ENCODE data around the gene SPATA16. TPM values are rescaled to one million over a fixed set of nuclear protein-coding genes. Genes with fewer than 3 reads are reported as not detected.
"Not testable (repeated sequence)": the region's sequence is repeated elsewhere in the genome, so short reads cannot be mapped to it uniquely, and the experiment has no call there.

Gene SPATA16
- not detected for polyA plus RNA-seq (ENCODE audit: insufficient read length)

GRCh38 chr3:173140986-173141385 lies at the start of gene SPATA16:
SPATA16 (minus strand) TSS chr3:173141235; CDS start chr3:173117731, 23,504 bp downstream.
- DNase-seq (ENCODE audit: low read depth) = no peak

GRCh38 chr3:173183022-173183421 lies 42.0 kb upstream of the SPATA16 start:
- not testable (repeated sequence) for DNase-seq (ENCODE audit: low read depth)

GRCh38 chr3:173173652-173174051 lies 32.6 kb upstream of the SPATA16 start:
- DNase-seq (ENCODE audit: low read depth) = no peak

GRCh38 chr3:173159139-173159538 lies 18.1 kb upstream of the SPATA16 start:
- DNase-seq (ENCODE audit: low read depth) = not testable (repeated sequence)

GRCh38 chr3:173156533-173156932 lies 15.5 kb upstream of the SPATA16 start:
- not testable (repeated sequence) for DNase-seq (ENCODE audit: low read depth)

GRCh38 chr3:173153631-173154030 lies 12.6 kb upstream of the SPATA16 start:
- DNase-seq (ENCODE audit: low read depth) = no peak

GRCh38 chr3:173139420-173139819 lies 1.6 kb downstream of the SPATA16 start:
- DNase-seq (ENCODE audit: low read depth) = no peak

- no peak for DNase-seq (ENCODE audit: low read depth)
These were observed 3.0 kb downstream of the SPATA16 start for GRCh38 chr3:173138026-173138425.

- no peak for DNase-seq (ENCODE audit: low read depth)
These were observed 6.0 kb downstream of the SPATA16 start for GRCh38 chr3:173135059-173135458.

GRCh38 chr3:173128633-173129032 lies 12.4 kb downstream of the SPATA16 start:
- no peak for DNase-seq (ENCODE audit: low read depth)

GRCh38 chr3:173111321-173111720 lies 29.7 kb downstream of the SPATA16 start:
- DNase-seq (ENCODE audit: low read depth) = no peak

- no peak for DNase-seq (ENCODE audit: low read depth)
These were observed 31.9 kb downstream of the SPATA16 start for GRCh38 chr3:173109143-173109542.

GRCh38 chr3:173103469-173103868 lies 37.6 kb downstream of the SPATA16 start:
- DNase-seq (ENCODE audit: low read depth) = no peak

- no peak for DNase-seq (ENCODE audit: low read depth)
These were observed 42.1 kb downstream of the SPATA16 start for GRCh38 chr3:173098959-173099358.

- no peak for DNase-seq (ENCODE audit: low read depth)
These were observed 43.8 kb downstream of the SPATA16 start for GRCh38 chr3:173096994-173097785.

GRCh38 chr3:173096140-173096539 lies 44.9 kb downstream of the SPATA16 start:
- no peak for DNase-seq (ENCODE audit: low read depth)

GRCh38 chr3:173092038-173092437 lies 49.0 kb downstream of the SPATA16 start:
- no peak for DNase-seq (ENCODE audit: low read depth)

- no peak for DNase-seq (ENCODE audit: low read depth)
These were observed 50.5 kb downstream of the SPATA16 start for GRCh38 chr3:173090492-173090891.

GRCh38 chr3:173089283-173089682 lies 51.8 kb downstream of the SPATA16 start:
- no peak for DNase-seq (ENCODE audit: low read depth)

GRCh38 chr3:173078525-173078924 lies 62.5 kb downstream of the SPATA16 start:
- DNase-seq (ENCODE audit: low read depth) = no peak

- DNase-seq (ENCODE audit: low read depth) = no peak
These were observed 74.7 kb downstream of the SPATA16 start for GRCh38 chr3:173066044-173067004.

- DNase-seq (ENCODE audit: low read depth) = no peak
These were observed 75.5 kb downstream of the SPATA16 start for GRCh38 chr3:173065543-173065981.

Measured in forelimb muscle (tissue), 1 donor.